DND-41 (cell line): ENCODE data around the gene GPR183.

Experiments used
- CTCF ChIP-seq: IDR thresholded peaks from 2 replicates; pipeline ENCODE4 v1.5.1; 2012; ENCODE audit warnings: borderline replicate concordance, low read length, moderate library complexity, mild to moderate bottlenecking; ENCODE audit not compliant: poor library complexity, severe bottlenecking; ENCODE audit errors: extremely low read depth
- EZH2 ChIP-seq: IDR thresholded peaks from 3 replicates; pipeline ENCODE4 v1.6.1; 2012; ENCODE audit warnings: borderline replicate concordance, low read depth, mild to moderate bottlenecking, moderate library complexity, low read length, inconsistent platforms; ENCODE audit not compliant: severe bottlenecking

DNA sequence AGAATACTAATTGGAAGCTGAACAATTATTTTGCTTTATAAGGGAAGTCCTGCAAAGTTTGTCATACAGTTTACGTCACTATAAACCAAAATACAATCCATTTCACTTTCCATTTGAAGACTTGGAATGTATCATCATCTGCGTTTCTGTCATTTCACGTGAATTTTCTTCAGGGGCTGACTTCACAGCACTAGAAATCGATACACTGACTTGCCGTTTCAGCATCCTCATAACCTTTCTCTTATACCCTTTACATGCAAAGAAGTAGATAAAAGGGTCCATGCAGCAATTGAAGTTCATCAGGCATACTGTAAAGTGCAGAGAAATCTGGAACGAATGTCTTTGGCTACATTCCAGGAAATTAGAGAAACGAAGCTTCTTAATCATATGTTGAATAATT is 12.2 kb downstream of the GPR183 start:
- TF ChIP-seq EZH2 (no peak), CTCF (no peak)
